Bronchial epithelial cell (primary cell): ENCODE data around the gene C22orf31. TPM values are rescaled to one million over a fixed set of nuclear protein-coding genes. Genes with fewer than 3 reads are reported as not detected.

Source experiments
- DNase-seq: peaks from one replicate; pipeline ENCODE4 v3.0.0-alpha.2; 2010; ENCODE audit warnings: low read depth
- FAIRE-seq: peaks from 2 replicates; lab custom pipeline; 2011; peaks lifted over from hg19 to GRCh38; lab: Jason Lieb, UNC
- H3K27me3 ChIP-seq: 2 replicates; pipeline ENCODE4 v1.5.1; 2011; ENCODE audit warnings: low read length; ENCODE audit not compliant: control insufficient read depth, insufficient read depth
- H3K36me3 ChIP-seq: 2 replicates; pipeline ENCODE4 v1.5.1; 2011; ENCODE audit warnings: low read length; ENCODE audit not compliant: control insufficient read depth, insufficient read depth
- H3K4me3 ChIP-seq: 2 replicates; pipeline ENCODE4 v1.5.1; 2011; ENCODE audit warnings: mild to moderate bottlenecking, low read depth, low read length, control low read depth
- CTCF ChIP-seq: IDR thresholded peaks from 2 replicates; pipeline ENCODE4 v1.5.1; 2011; ENCODE audit warnings: mild to moderate bottlenecking, moderate library complexity, low read length, control low read depth, inconsistent platforms; ENCODE audit not compliant: insufficient read depth, severe bottlenecking
- total RNA-seq: library from RNA; depleted of rRNA; stranded (reverse); fragments of >200 nt; gene quantifications from 2 replicates; pipeline ENCODE4 v1.2.1, GENCODE V29; 2014

The C22orf31 gene
- total RNA-seq, 1 donor from 2014 or later, result not detected

DNA sequence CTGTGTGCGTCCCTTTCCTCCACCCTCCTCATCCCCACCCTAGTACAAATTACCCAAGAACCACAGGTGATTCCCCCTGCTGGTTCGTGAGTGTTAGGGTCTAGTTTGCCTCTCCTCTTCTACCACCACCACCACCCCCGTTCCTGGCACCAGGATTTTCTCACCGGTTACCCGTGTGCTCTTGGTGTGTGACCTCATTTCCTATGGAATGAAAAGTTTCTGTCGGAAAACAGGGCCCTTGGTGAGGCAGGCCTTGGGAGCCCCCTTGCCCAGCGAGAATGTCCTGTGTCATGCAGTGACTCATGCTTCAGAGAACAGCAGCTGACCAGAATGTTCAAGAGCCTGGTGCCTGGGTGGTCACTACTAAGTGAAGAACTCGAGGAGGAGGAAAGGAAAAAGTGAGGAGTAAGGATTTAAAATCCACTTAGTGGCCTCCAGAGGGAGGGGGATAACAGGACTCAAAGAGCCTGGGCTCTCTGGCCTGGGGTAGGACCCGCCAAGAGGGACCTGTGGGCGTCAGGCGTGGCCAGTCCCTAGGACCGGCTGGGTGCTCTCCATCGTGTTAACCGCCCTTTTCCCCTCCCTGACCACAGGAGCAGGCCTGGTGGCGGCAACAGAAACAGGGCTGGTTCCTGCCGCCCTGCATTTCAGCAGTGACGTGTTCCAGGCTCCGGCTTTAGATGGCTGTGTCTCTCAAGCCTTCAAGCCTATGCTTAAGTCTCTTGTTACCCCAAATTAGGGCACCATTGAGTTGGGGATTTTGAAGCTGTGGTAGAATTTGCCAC is 30.2 kb downstream of the C22orf31 start:
- TF ChIP-seq CTCF, result no peak
- Histone ChIP-seq H3K36me3 (no peaks in the 10 kb centered on the region), H3K4me3 (no peak overlapping the region), H3K27me3 (no peaks in the 10 kb centered on the region)
- FAIRE-seq (no peak), DNase-seq (peak; percentile 70)

DNA sequence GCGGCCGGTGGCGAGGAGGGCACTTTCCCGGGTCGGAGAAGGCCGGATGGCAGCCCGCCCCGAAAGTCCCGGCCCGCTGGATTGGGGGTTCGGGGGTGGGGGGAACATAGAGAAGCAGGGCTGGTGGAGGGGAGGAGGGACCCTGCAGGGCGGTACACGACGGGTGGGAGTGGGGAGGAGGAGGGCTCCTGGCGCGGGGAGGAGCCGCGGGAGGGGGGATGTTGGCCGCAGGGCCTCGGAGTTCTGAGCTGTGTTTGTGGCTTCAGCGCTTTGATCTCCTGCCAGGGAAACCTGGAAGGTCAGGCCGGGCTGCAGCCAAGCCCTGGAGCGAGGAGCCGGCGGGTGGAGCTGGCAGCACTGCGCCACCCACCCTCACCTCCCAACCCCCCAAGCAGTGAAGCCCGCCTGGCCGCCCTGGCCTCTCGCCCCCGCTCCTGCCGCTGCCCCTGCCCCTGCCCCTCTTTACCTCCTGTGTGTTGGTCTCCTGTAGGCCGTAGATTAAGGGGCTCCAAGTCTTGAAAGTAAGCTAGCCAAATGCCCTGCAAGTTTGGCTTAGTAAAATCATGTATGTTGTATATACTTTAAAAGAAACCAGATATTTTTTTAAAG is 30.9 kb downstream of the C22orf31 start:
- no peak for FAIRE-seq
- peak; percentile 27 for DNase-seq
- TF ChIP-seq CTCF, result no peak

DNA sequence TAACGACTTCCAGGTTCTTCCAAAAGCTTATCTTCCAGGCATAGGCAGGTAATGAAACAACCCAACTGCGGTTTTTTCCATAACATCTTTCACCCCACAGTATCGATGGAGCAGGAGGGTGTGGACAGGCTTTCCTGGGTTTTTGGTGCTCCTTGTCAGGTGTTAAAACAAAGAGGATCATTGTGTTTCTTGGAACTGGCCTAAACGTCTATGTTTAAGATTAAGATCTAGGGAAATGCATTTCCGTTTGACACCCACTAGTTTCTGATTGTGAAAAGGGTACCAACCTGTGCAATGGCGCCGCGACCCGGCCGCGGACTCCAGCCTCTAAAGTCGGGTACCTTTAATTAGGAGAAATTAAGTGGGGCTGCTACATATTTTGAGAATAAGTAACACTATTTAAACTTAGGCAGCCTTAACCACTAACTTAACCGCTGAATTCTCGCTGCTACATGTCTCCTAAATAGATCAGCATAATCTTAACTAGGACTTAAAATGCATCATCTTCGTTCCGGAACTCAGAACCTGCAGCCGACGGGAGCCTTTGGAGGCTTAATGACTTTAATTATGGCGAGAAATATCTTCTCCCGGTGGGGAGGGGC is 31.5 kb downstream of the C22orf31 start:
- FAIRE-seq (no peak), DNase-seq (peak; percentile 42)
- Histone ChIP-seq H3K4me3 (peak overlapping the region; percentile 34), H3K27me3 (no peaks in the 10 kb centered on the region), H3K36me3 (no peaks in the 10 kb centered on the region)
- no peak for TF ChIP-seq CTCF

More for the DNA sequence above, 30.9 kb downstream of the C22orf31 start:
- Histone ChIP-seq H3K4me3 (peak overlapping the region; percentile 34), H3K27me3 (no peaks in the 10 kb centered on the region), H3K36me3 (no peaks in the 10 kb centered on the region)

DNA sequence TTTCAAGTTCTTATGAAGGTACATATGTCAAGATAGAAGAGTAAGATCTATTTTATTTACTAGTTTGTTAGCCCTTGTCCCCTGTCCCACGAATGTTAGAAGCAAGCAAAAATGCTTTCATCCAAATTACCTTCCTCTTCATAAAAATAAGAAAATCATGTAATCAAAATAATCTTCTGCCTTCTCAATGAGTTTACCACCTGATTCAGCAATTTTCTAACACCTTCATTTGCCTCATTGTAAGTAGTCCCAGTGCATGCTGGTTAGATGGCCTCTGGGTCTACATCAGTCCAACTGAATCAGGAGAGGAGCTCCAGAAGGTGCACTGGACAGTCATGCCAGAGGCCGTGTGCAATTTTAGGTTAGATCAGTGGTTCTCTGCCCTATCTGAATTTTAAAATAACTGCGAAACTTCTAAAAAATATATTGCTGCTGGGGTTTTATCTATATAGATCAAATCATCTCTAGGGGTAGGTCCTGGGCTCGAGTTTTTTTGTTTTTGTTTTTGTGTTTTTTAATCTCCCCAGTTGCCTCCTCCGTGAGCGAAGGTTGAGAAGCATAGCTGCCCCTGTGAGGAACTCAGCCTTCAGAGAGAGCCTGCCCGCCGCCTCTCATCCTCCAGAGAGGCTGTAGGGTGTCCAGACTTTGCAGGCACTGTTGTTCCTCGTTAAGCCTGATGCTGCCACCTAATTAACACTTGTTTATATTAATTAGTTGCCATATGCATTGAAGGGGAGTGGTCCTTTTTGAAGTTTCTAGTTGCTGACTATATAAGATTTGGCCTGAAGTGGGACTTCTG is 32.2 kb downstream of the C22orf31 start:
- DNase-seq (no peak), FAIRE-seq (no peak)
- no peak for TF ChIP-seq CTCF
- H3K36me3 ChIP-seq, result no peaks in the 10 kb centered on the region
- no peak overlapping the region for H3K4me3 ChIP-seq
- H3K27me3 ChIP-seq, result no peaks in the 10 kb centered on the region

DNA sequence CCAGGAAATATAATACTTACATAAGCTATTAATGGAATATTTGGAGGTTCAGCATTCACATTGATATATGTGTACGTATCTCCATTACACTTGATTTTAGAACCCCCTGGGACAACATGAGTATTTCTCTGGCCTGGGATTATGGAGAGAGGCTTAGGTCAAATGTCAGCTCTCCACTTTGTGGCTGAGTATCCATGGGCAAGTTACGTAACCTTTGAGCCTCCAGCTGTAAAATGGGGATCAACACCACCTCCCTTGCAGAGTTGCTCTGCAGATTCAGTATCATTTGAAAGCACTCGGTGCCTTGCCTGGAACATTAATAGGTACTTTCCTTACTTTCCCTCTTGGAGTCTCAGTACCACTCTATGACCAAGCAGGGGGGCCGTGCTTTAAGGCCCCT is 33.2 kb downstream of the C22orf31 start:
- no peaks in the 10 kb centered on the region for H3K36me3 ChIP-seq
- no peaks in the 10 kb centered on the region for H3K27me3 ChIP-seq
- H3K4me3 ChIP-seq, result no peak overlapping the region
- no peak for FAIRE-seq
- no peak for TF ChIP-seq CTCF
- no peak for DNase-seq
